GM12878 (cell line): ENCODE measurements around the gene PGLYRP1. TPM values are rescaled to one million over a fixed set of nuclear protein-coding genes. Genes with fewer than 3 reads are reported as not detected.
A peak's percentile ranks its signal among the peaks of the same experiment; 100 is the strongest.

Source experiments
- ATAC-seq: fragments of 200-7000 bp; cut with Tn5 transposase; 3 replicates; pipeline ENCODE4 v1.9.1; 2020; ENCODE audit warnings: mild to moderate bottlenecking, moderate library complexity
- BruUV-seq: library from RNA; stranded (reverse); fragments of 400-500 nt; replicated peaks from 2 replicates; lab custom pipeline; 2021; lab: Mats Ljungman, UMichigan
- CTCF ChIA-PET: fragments of 300-600 bp; sonication (Branson Sonifier 250); formaldehyde crosslinking; extraction: SDS; loops from one replicate; lab custom pipeline; 2021; ENCODE audit warnings: inconsistent platforms; lab: Yijun Ruan, JAX
- POLR2A ChIA-PET: fragments of 350-600 bp; formaldehyde crosslinking; extraction: SDS; loops from one replicate; lab custom pipeline; 2021; ENCODE audit warnings: inconsistent platforms; lab: Charles Lee
- RAD21 ChIA-PET: fragments of 300-600 bp; sonication (Branson Sonifier 250); formaldehyde crosslinking; loops from one replicate; lab custom pipeline; 2023; ENCODE audit warnings: antibody characterized with exemption; ENCODE audit not compliant: unreplicated experiment; lab: Charles Lee
- SMC1A ChIA-PET: fragments of 300-600 bp; sonication (Branson Sonifier 250); formaldehyde crosslinking; loops from one replicate; lab custom pipeline; 2023; ENCODE audit not compliant: unreplicated experiment, uncharacterized antibody; lab: Charles Lee
- DNase-seq: peaks from one replicate; pipeline ENCODE4 v3.0.0-alpha.2; 2011; ENCODE audit warnings: low read depth, low spot score
- FAIRE-seq: peaks from 3 replicates; lab custom pipeline; 2011; peaks lifted over from hg19 to GRCh38; lab: Jason Lieb, UNC
- H2AFZ ChIP-seq: 2 replicates; pipeline ENCODE4 v1.6.0; 2011; ENCODE audit warnings: low read depth, low read length, control low read depth; ENCODE audit not compliant: control insufficient read depth
- H3K27ac ChIP-seq: 2 replicates; pipeline ENCODE4 v1.5.1; 2011; ENCODE audit warnings: control low read depth; ENCODE audit not compliant: control insufficient read depth, insufficient read depth
- H3K27me3 ChIP-seq, 2 experiments: replicated peaks in 1 of 2; 2 replicates each; pipeline versions ENCODE4 v1.6.0 to v1.6.1; 2011; ENCODE audit warnings: low read length in 1 of 2; ENCODE audit not compliant: control insufficient read depth in 2 of 2, insufficient read depth in 2 of 2
- H3K36me3 ChIP-seq, 2 experiments: 2 replicates each; pipeline ENCODE4 v1.5.1; 2011; ENCODE audit warnings: low read length in 1 of 2; ENCODE audit not compliant: control insufficient read depth in 2 of 2, insufficient read depth in 2 of 2
- H3K4me1 ChIP-seq: 2 replicates; pipeline ENCODE4 v1.6.1; 2011; ENCODE audit warnings: mild to moderate bottlenecking, low read length, moderate library complexity, mixed read lengths; ENCODE audit not compliant: control insufficient read depth, insufficient read depth
- H3K4me2 ChIP-seq: 2 replicates; pipeline ENCODE4 v1.6.0; 2011; ENCODE audit warnings: control low read depth; ENCODE audit not compliant: control insufficient read depth, insufficient read depth
- H3K4me3 ChIP-seq: fragments of 200-600 bp; sonication (generic); 2 replicates; pipeline ENCODE4 v1.5.1; 2016
- H3K79me2 ChIP-seq: 2 replicates; pipeline ENCODE4 v1.6.0; 2011; ENCODE audit warnings: low read length; ENCODE audit not compliant: control insufficient read depth, insufficient read depth
- H3K9ac ChIP-seq: 2 replicates; pipeline ENCODE4 v1.8.0; 2011; ENCODE audit warnings: low read length, control low read depth, mixed read lengths; ENCODE audit not compliant: control insufficient read depth, insufficient read depth
- H3K9me3 ChIP-seq: replicated peaks from 3 replicates; pipeline ENCODE4 v1.5.1; 2011; ENCODE audit warnings: mild to moderate bottlenecking, low read length; ENCODE audit not compliant: control insufficient read depth, insufficient read depth
- H4K20me1 ChIP-seq: 2 replicates; pipeline ENCODE4 v1.6.0; 2011; ENCODE audit not compliant: control insufficient read depth, insufficient read depth
- CBFB ChIP-seq: IDR thresholded peaks from 2 replicates; pipeline ENCODE4 v1.6.1; 2016; ENCODE audit warnings: antibody characterized with exemption, low read depth
- WRNIP1 ChIP-seq: IDR thresholded peaks from 2 replicates; pipeline ENCODE4 v1.6.1; 2011; ENCODE audit warnings: low read depth, low read length, improper control_type of control experiment, borderline replicate concordance
- WGBS: methylation state at CpG from one replicate; pipeline ENCODE4 v1.1.6; 2016; ENCODE audit warnings: low lambda C conversion rate; ENCODE audit not compliant: insufficient replicate concordance, insufficient coverage; ENCODE audit errors: missing lambda C conversion rate; 5-methylcytosine and 5-hydroxymethylcytosine counted together
- in situ Hi-C: fragments of 300-500 bp; cut with MboI; formaldehyde crosslinking; loops from 9 replicates; pipeline ENCODE4 v1.14.3; 2018; ENCODE audit warnings: mixed read lengths
- intact Hi-C: fragments of 100-400 bp; cut with micrococcal nuclease; formaldehyde crosslinking; loops from one replicate; pipeline ENCODE4 v1.14.2; 2022; ENCODE audit not compliant: unreplicated experiment
- polyA plus RNA-seq, 11 experiments: library from polyadenylated mRNA; depleted of rRNA in 4 of 11; unstranded in 6 of 11; stranded (reverse) in 5 of 11; fragments of >200 nt; fragmentation: Nextera tagmentation in 4 of 11; fragmentation: Illumina TruSeq in 1 of 11; extraction: Ambion mirVana in 4 of 11; extraction: Trizol in 1 of 11; gene quantifications; 1 replicate in 1 of 11; 2 replicates in 10 of 11; pipeline versions ENCODE4 v1.2.1 to v1.2.3, GENCODE V29; 2011 to 2016; ENCODE audit warnings: inconsistent platforms in 2 of 11, missing spikeins in 2 of 11, low read depth in 1 of 11
- total RNA-seq, 4 experiments: library from RNA; depleted of rRNA in 3 of 4; stranded (reverse); fragments of >200 nt in 3 of 4; fragmentation: Illumina TruSeq in 1 of 4; extraction: Trizol in 1 of 4; gene quantifications; 2 replicates each; pipeline versions ENCODE4 v1.2.1 to v1.2.3, GENCODE V29; 2013 to 2021
- TF ChIP-seq, protein P1 (sequence below): IDR thresholded peaks from 2 replicates; pipeline ENCODE4 v1.6.1; 2011; ENCODE audit warnings: borderline replicate concordance, low read depth, mild to moderate bottlenecking, moderate library complexity, mixed read lengths, low read length; ENCODE audit not compliant: insufficient read depth; ENCODE audit errors: extremely low read length

The PGLYRP1 gene
- total and polyA plus RNA-seq, 10 of the 15 experiments (the other 5 are each of a cell fraction or from before 2014, with no cell fraction given): 0.30 TPM; not detected in 9

DNA sequence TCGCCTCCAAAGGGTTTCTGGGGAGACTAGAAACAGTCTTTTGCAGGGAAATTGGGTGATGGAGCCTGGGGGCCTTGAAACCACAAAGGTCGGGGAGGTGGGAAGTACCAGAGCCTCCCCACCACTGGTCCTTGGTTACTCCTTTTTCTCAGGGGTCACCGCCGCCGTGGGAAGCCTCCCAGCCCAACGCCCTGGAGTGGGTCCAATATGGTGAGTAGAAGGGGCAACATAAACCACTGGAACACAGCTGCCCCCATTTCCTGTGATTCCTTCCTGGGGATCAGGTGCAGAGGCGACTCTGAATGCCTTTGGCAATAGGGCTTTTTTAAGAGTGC, 5.8 kb downstream of the PGLYRP1 start:
- no peak for DNase-seq
- ATAC-seq: peak; percentile 14
- Histone ChIP-seq H3K4me3 (no peak overlapping the region), H3K9ac (no peak overlapping the region), H3K36me3 (no peaks in the 10 kb centered on the region; a peak in 1 of 4 replicates), H3K9me3 (no peaks in the 10 kb centered on the region), H2AFZ (no peak overlapping the region), H3K27me3 (no peaks in the 10 kb centered on the region), H3K79me2 (no peaks in the 10 kb centered on the region), H3K27ac (no peak overlapping the region), H4K20me1 (no peaks in the 10 kb centered on the region; the same call in 1 of the 2 replicates), H3K4me1 (peaks cover 5% of the 10 kb centered on the region), H3K4me2 (no peak overlapping the region; the same call in 1 of the 2 replicates)
- intact Hi-C loops: no loop called here
- FAIRE-seq: no peak
- in situ Hi-C loops: no loop called here
- RAD21 ChIA-PET: interaction anchor here (0.7 to 1.5 kb wide), 6 partner anchors 154 to 248 kb away, joined by 3 to 5 read pairs (median 3); partner anchors contain the start of gene SIX5
- 15% methylated on average over 7 of the region's 7 CpGs for WGBS
- TF ChIP-seq, protein P1, sequence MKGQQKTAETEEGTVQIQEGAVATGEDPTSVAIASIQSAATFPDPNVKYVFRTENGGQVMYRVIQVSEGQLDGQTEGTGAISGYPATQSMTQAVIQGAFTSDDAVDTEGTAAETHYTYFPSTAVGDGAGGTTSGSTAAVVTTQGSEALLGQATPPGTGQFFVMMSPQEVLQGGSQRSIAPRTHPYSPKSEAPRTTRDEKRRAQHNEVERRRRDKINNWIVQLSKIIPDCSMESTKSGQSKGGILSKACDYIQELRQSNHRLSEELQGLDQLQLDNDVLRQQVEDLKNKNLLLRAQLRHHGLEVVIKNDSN: no peak
- TF ChIP-seq WRNIP1 (no peak), CBFB (no peak)
- CTCF ChIA-PET: interaction anchor here (0.6 to 2.0 kb wide), 11 partner anchors 11 to 584 kb away, joined by 3 to 17 read pairs (median 4); partner anchors contain the start of genes CALM3, CCDC61, IRF2BP1 and MYPOP
- POLR2A ChIA-PET: interaction anchor here (0.7 to 1.2 kb wide), 2 partner anchors 129 to 154 kb away, joined by 3 to 7 read pairs; partner anchors contain the start of genes FOXA3 and SYMPK
- BruUV-seq: no TSS peak
- SMC1A ChIA-PET: interaction anchor here (1.0 kb wide), 1 partner anchor 200 kb away, joined by 4 read pairs; no protein-coding TSS in a partner anchor
